OCI-LY7 (cell line): ENCODE measurements around the gene TOP1.

Experiments
- CTCF ChIP-seq: fragments of 200-600 bp; sonication (generic); conservative IDR thresholded peaks from 2 replicates; pipeline ENCODE4 v1.5.1; 2014; ENCODE audit warnings: mild to moderate bottlenecking, antibody characterized with exemption, low read length, moderate library complexity, mixed read lengths
- EZH2phosphoT487 ChIP-seq: fragments of 200-600 bp; sonication (generic); IDR thresholded peaks from 2 replicates; pipeline ENCODE4 v1.6.1; 2018; ENCODE audit warnings: low read depth, borderline replicate concordance, mild to moderate bottlenecking, mixed run types, antibody characterized with exemption, low read length, moderate library complexity, mixed read lengths

GRCh38 chr20:41143354-41143753 lies 114.7 kb downstream of the TOP1 start:
- TF ChIP-seq CTCF (no peak), EZH2phosphoT487 (no peak)
